Activated T-helper 1 cell treated with anti-CD3 and anti-CD28 coated beads, Interleukin-12 subunit alpha, Interleukin-12 subunit beta, Interleukin-2, Interleukin-4 antibody, amounts not matched to agents 30 ng/mL and 10 ng/mL and 1 ng/mL, durations not matched to agents 14 hours and 24 hours and 36 hours (primary cell): ENCODE data around the gene TTC39B. TPM values are rescaled to one million over a fixed set of nuclear protein-coding genes. Genes with fewer than 3 reads are reported as not detected.

Source experiments
- DNase-seq: peaks from one replicate; pipeline ENCODE4 v3.0.0; 2021; ENCODE audit warnings: low spot score
- H3K27ac Mint-ChIP-seq: one replicate; pipeline ENCODE4 v1.8.0; 2021; ENCODE audit warnings: mild to moderate bottlenecking, mixed read lengths
- H3K27me3 Mint-ChIP-seq: one replicate; pipeline ENCODE4 v1.8.0; 2022; ENCODE audit warnings: mild to moderate bottlenecking, moderate library complexity, mixed read lengths; ENCODE audit not compliant: insufficient read depth
- H3K36me3 Mint-ChIP-seq: one replicate; pipeline ENCODE4 v1.8.0; 2021; ENCODE audit warnings: low read depth, mixed read lengths
- H3K4me1 Mint-ChIP-seq: one replicate; pipeline ENCODE4 v1.8.0; 2021; ENCODE audit warnings: low read depth, mixed read lengths
- H3K4me3 Mint-ChIP-seq: one replicate; pipeline ENCODE4 v1.8.0; 2021; ENCODE audit warnings: mild to moderate bottlenecking, moderate library complexity, mixed read lengths
- H3K9me3 Mint-ChIP-seq: one replicate; pipeline ENCODE4 v1.8.0; 2021; ENCODE audit warnings: mixed read lengths
- intact Hi-C: fragments of 100-400 bp; cut with micrococcal nuclease; formaldehyde crosslinking; loops from one replicate; pipeline ENCODE4 v1.15.1; 2024
- total RNA-seq: library from RNA; stranded (reverse); gene quantifications from 2 replicates; pipeline ENCODE4 v1.2.3, GENCODE V29; 2022

Gene TTC39B
- total RNA-seq, 1 donor from 2014 or later: 23.8 TPM

- DNase-seq: no peak
- Mint-ChIP-seq H3K27me3 (peaks cover 2% of the 10 kb centered on the region), H3K4me1 (peaks cover 14% of the 10 kb centered on the region), H3K4me3 (no peak overlapping the region), H3K9me3 (no peaks in the 10 kb centered on the region), H3K27ac (no peak overlapping the region), H3K36me3 (no peaks in the 10 kb centered on the region)
- intact Hi-C loops: no loop called here
These were observed 167.0 kb downstream of the TTC39B start for GRCh38 chr9:15140051-15140450.

- no peak overlapping the region for H3K4me3 Mint-ChIP-seq
- peaks cover 2% of the 10 kb centered on the region for H3K27me3 Mint-ChIP-seq
- H3K27ac Mint-ChIP-seq: no peak overlapping the region
- H3K9me3 Mint-ChIP-seq: no peaks in the 10 kb centered on the region
- H3K36me3 Mint-ChIP-seq: no peaks in the 10 kb centered on the region
- no peak for DNase-seq
- H3K4me1 Mint-ChIP-seq: peaks cover 16% of the 10 kb centered on the region
- intact Hi-C loops: loop anchor here (5.0 kb wide), 1 partner anchor 367 kb away; no protein-coding TSS in a partner anchor
These were observed 167.5 kb downstream of the TTC39B start for GRCh38 chr9:15139469-15139868.

GRCh38 chr9:15138357-15138686 is 168.7 kb downstream of the TTC39B start:
- intact Hi-C loops: loop anchor here (5.0 kb wide), 1 partner anchor 366 kb away; no protein-coding TSS in a partner anchor
- DNase-seq: no peak
- Mint-ChIP-seq H3K36me3 (no peaks in the 10 kb centered on the region), H3K4me3 (no peak overlapping the region), H3K4me1 (peaks cover 16% of the 10 kb centered on the region), H3K27me3 (peaks cover 4% of the 10 kb centered on the region), H3K27ac (no peak overlapping the region), H3K9me3 (no peaks in the 10 kb centered on the region)

GRCh38 chr9:15137658-15138356 is 169.2 kb downstream of the TTC39B start:
- intact Hi-C loops: loop anchor here (5.0 kb wide), 1 partner anchor 366 kb away; no protein-coding TSS in a partner anchor
- Mint-ChIP-seq H3K27me3 (peaks cover 7% of the 10 kb centered on the region), H3K4me1 (peaks cover 15% of the 10 kb centered on the region), H3K27ac (no peak overlapping the region), H3K9me3 (no peaks in the 10 kb centered on the region), H3K36me3 (no peaks in the 10 kb centered on the region), H3K4me3 (no peak overlapping the region)
- no peak for DNase-seq

GRCh38 chr9:15137089-15137488 is 169.9 kb downstream of the TTC39B start:
- no peak for DNase-seq
- intact Hi-C loops: loop anchor here (5.0 kb wide), 1 partner anchor 365 kb away; no protein-coding TSS in a partner anchor
- H3K9me3 Mint-ChIP-seq: no peaks in the 10 kb centered on the region
- no peak overlapping the region for H3K27ac Mint-ChIP-seq
- H3K27me3 Mint-ChIP-seq: peaks cover 7% of the 10 kb centered on the region
- H3K4me3 Mint-ChIP-seq: no peak overlapping the region
- no peaks in the 10 kb centered on the region for H3K36me3 Mint-ChIP-seq
- H3K4me1 Mint-ChIP-seq: peaks cover 7% of the 10 kb centered on the region

- peaks cover 7% of the 10 kb centered on the region for H3K27me3 Mint-ChIP-seq
- no peaks in the 10 kb centered on the region for H3K9me3 Mint-ChIP-seq
- peaks cover 6% of the 10 kb centered on the region for H3K4me1 Mint-ChIP-seq
- no peaks in the 10 kb centered on the region for H3K36me3 Mint-ChIP-seq
- no peak overlapping the region for H3K4me3 Mint-ChIP-seq
- intact Hi-C loops: loop anchor here (5.0 kb wide), 1 partner anchor 364 kb away; no protein-coding TSS in a partner anchor
- H3K27ac Mint-ChIP-seq: no peak overlapping the region
- DNase-seq: no peak
These were observed 170.4 kb downstream of the TTC39B start for GRCh38 chr9:15136646-15137045.

- intact Hi-C loops: loop anchor here (1.0 to 5.0 kb wide), 4 partner anchors 31 to 519 kb away; no protein-coding TSS in a partner anchor
- Mint-ChIP-seq H3K27me3 (peaks cover 5% of the 10 kb centered on the region), H3K4me1 (peaks cover 6% of the 10 kb centered on the region), H3K27ac (no peak overlapping the region), H3K9me3 (no peaks in the 10 kb centered on the region), H3K4me3 (no peak overlapping the region), H3K36me3 (no peaks in the 10 kb centered on the region)
- DNase-seq: peak; percentile 43
These were observed 171.7 kb downstream of the TTC39B start for GRCh38 chr9:15135164-15135792.

GRCh38 chr9:15133488-15133887 is 173.5 kb downstream of the TTC39B start:
- H3K27ac Mint-ChIP-seq: no peak overlapping the region
- intact Hi-C loops: no loop called here
- H3K36me3 Mint-ChIP-seq: no peaks in the 10 kb centered on the region
- no peak for DNase-seq
- H3K27me3 Mint-ChIP-seq: peaks cover 5% of the 10 kb centered on the region
- H3K4me3 Mint-ChIP-seq: no peak overlapping the region
- peaks cover 6% of the 10 kb centered on the region for H3K4me1 Mint-ChIP-seq
- no peaks in the 10 kb centered on the region for H3K9me3 Mint-ChIP-seq

- H3K27me3 Mint-ChIP-seq: peaks cover 10% of the 10 kb centered on the region
- no peaks in the 10 kb centered on the region for H3K36me3 Mint-ChIP-seq
- H3K27ac Mint-ChIP-seq: no peak overlapping the region
- H3K4me3 Mint-ChIP-seq: no peak overlapping the region
- peaks cover 6% of the 10 kb centered on the region for H3K4me1 Mint-ChIP-seq
- no peaks in the 10 kb centered on the region for H3K9me3 Mint-ChIP-seq
- intact Hi-C loops: no loop called here
- no peak for DNase-seq
These were observed 174.9 kb downstream of the TTC39B start for GRCh38 chr9:15132091-15132490.

GRCh38 chr9:15131094-15131493 is 175.9 kb downstream of the TTC39B start:
- Mint-ChIP-seq H3K27me3 (peaks cover 18% of the 10 kb centered on the region), H3K27ac (no peak overlapping the region), H3K36me3 (no peaks in the 10 kb centered on the region), H3K9me3 (no peaks in the 10 kb centered on the region), H3K4me1 (peaks cover 6% of the 10 kb centered on the region), H3K4me3 (no peak overlapping the region)
- no peak for DNase-seq
- intact Hi-C loops: no loop called here

GRCh38 chr9:15127831-15128230 is 179.2 kb downstream of the TTC39B start:
- intact Hi-C loops: no loop called here
- Mint-ChIP-seq H3K27ac (no peak overlapping the region), H3K27me3 (peaks cover 15% of the 10 kb centered on the region), H3K9me3 (no peaks in the 10 kb centered on the region), H3K36me3 (no peaks in the 10 kb centered on the region), H3K4me3 (no peak overlapping the region), H3K4me1 (no peaks in the 10 kb centered on the region)
- no peak for DNase-seq

GRCh38 chr9:15121630-15122029 is 185.4 kb downstream of the TTC39B start:
- H3K27me3 Mint-ChIP-seq: peaks cover 9% of the 10 kb centered on the region
- H3K9me3 Mint-ChIP-seq: no peaks in the 10 kb centered on the region
- intact Hi-C loops: no loop called here
- DNase-seq: no peak
- H3K36me3 Mint-ChIP-seq: no peaks in the 10 kb centered on the region
- no peak overlapping the region for H3K27ac Mint-ChIP-seq
- H3K4me1 Mint-ChIP-seq: peaks cover 8% of the 10 kb centered on the region
- H3K4me3 Mint-ChIP-seq: no peak overlapping the region

GRCh38 chr9:15116130-15116580 is 190.9 kb downstream of the TTC39B start:
- H3K4me3 Mint-ChIP-seq: no peak overlapping the region
- no peak overlapping the region for H3K27ac Mint-ChIP-seq
- DNase-seq: no peak
- intact Hi-C loops: no loop called here
- no peaks in the 10 kb centered on the region for H3K9me3 Mint-ChIP-seq
- no peaks in the 10 kb centered on the region for H3K4me1 Mint-ChIP-seq
- no peaks in the 10 kb centered on the region for H3K36me3 Mint-ChIP-seq
- peaks cover 10% of the 10 kb centered on the region for H3K27me3 Mint-ChIP-seq
